HG03460 (cell line): ENCODE data around the gene SAMD1.

ENCODE experiments used
- ATAC-seq: cut with Tn5 transposase; IDR thresholded peaks from one replicate; pipeline ENCODE4 v1.9.1; 2021; ENCODE audit not compliant: unreplicated experiment

Gene SAMD1

GRCh38 chr19:14039181-14039580 is 51.4 kb downstream of the SAMD1 start:
- ATAC-seq = no peak
